Cardiac fibroblast (primary cell): ENCODE data around the gene TLL1.
A peak's percentile ranks its signal among the peaks of the same experiment; 100 is the strongest.

Experiments
- DNase-seq, 2 donors: peaks; one replicate each; pipeline versions ENCODE4 v3.0.0 to v3.0.0-alpha.2; 2010; ENCODE audit warnings: low read depth in 2 of 2
- H3K4me3 ChIP-seq, 2 donors: replicated peaks in 1 of 2; 1 replicate in 1 of 2; 2 replicates in 1 of 2; pipeline ENCODE4 v1.5.1; 2011; ENCODE audit warnings: low read depth in 2 of 2, low read length in 2 of 2, mild to moderate bottlenecking in 2 of 2, moderate library complexity in 1 of 2
- TF ChIP-seq, protein P1 (sequence below): IDR thresholded peaks from one replicate; pipeline ENCODE4 v1.5.1; 2011; ENCODE audit warnings: low read depth, mild to moderate bottlenecking, low read length, inconsistent platforms

TLL1 gene

GRCh38 chr4:165982934-165983333 lies 109.9 kb downstream of the TLL1 start:
- no peak for DNase-seq
- TF ChIP-seq, protein P1, sequence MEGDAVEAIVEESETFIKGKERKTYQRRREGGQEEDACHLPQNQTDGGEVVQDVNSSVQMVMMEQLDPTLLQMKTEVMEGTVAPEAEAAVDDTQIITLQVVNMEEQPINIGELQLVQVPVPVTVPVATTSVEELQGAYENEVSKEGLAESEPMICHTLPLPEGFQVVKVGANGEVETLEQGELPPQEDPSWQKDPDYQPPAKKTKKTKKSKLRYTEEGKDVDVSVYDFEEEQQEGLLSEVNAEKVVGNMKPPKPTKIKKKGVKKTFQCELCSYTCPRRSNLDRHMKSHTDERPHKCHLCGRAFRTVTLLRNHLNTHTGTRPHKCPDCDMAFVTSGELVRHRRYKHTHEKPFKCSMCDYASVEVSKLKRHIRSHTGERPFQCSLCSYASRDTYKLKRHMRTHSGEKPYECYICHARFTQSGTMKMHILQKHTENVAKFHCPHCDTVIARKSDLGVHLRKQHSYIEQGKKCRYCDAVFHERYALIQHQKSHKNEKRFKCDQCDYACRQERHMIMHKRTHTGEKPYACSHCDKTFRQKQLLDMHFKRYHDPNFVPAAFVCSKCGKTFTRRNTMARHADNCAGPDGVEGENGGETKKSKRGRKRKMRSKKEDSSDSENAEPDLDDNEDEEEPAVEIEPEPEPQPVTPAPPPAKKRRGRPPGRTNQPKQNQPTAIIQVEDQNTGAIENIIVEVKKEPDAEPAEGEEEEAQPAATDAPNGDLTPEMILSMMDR = no peak
- H3K4me3 ChIP-seq = no peak overlapping the region

DNA sequence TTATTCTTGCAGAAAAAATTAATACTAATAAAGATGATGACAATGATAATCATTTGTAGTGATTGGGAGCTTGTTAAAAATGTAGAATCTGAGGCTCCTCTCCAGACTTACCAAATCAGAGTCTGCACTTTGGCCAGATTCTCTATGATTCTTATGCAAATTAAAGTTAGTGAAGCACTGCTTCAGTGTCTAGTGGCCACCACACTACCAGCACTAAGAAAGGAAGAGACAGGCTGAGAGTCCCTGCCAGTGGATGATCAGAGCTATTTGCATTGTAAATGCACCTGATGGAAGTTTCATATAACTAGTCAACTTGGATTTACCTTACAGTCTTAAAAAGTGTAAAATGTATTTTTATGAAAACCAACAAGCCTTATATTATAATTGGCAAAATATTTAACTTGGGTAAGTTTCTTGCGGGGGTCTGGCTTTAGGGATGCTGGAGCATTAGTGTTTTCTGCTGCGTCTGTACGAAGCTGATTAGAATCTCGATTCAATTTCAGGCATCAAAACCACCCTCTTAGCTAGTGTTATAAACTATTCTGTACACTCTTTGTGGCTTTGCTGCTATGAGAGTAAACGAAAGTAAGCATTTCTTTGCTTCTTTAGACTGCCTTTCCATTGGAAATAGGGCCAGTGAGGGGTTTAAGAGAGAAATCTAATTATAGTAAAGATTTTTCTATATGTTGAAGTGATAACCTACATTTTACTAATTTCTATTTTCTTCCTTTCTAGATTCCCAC lies 114.1 kb downstream of the TLL1 start:
- TF ChIP-seq, protein P1 = no peak
- no peak for DNase-seq

DNA sequence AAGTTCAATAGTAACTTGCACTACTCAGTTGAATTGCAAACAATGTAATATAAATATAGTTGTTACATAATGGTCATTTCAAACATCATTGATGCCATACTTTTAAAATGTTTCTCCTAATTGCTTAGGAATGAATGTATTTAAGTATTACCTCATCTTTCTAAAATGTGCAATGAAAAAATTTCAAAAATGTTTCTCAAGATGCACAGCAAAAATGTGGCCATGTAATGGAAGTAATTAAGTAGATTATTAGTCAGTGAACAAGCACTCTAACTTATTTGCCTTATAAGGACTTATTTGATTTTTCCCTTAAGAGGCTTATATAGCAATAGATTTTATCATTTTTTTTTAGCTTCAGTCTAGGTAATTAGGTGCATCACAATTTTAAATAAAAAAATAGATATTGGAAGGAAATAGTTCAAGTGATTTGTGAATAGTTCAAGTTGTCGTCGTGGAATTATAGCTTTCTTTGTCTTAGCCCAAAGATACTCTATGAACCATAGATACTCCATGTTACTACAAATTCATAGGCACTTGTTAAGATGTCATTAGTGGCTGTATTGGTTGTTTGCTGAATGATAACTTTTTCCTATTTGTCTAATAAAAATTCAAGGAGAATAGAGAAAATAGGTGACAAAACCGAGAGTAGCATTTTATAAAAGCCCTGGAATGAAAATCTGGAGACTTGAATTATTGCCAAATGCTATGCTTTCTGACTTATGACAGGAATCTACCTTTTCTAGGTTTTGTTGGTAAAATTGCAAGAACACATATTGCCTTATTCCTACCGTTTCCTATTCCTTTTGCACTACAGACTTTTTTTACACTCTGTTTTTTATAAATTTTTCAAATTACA lies 118.5 kb downstream of the TLL1 start:
- DNase-seq = peak; percentile 17 to 69
- H3K4me3 ChIP-seq = no peak overlapping the region
- TF ChIP-seq, protein P1 = no peak

More for the DNA sequence above, 114.1 kb downstream of the TLL1 start:
- H3K4me3 ChIP-seq = no peak overlapping the region

- TF ChIP-seq, protein P1 = no peak
Observed at GRCh38 chr4:165992283-165992682, 119.2 kb downstream of the TLL1 start.

GRCh38 chr4:165994701-165995100 lies 121.7 kb downstream of the TLL1 start:
- TF ChIP-seq, protein P1 = no peak
- H3K4me3 ChIP-seq = no peak overlapping the region
- DNase-seq = peak; percentile 22 to 24

More at GRCh38 chr4:165992283-165992682, 119.2 kb downstream of the TLL1 start:
- peak in 1 of 2 donors; percentile 46 for DNase-seq
- no peak overlapping the region for H3K4me3 ChIP-seq

GRCh38 chr4:166003811-166004210 lies 130.8 kb downstream of the TLL1 start:
- DNase-seq = no peak
- no peak overlapping the region for H3K4me3 ChIP-seq
- TF ChIP-seq, protein P1 = no peak
